ENCODE data around the gene GAST.

GAST gene

DNA sequence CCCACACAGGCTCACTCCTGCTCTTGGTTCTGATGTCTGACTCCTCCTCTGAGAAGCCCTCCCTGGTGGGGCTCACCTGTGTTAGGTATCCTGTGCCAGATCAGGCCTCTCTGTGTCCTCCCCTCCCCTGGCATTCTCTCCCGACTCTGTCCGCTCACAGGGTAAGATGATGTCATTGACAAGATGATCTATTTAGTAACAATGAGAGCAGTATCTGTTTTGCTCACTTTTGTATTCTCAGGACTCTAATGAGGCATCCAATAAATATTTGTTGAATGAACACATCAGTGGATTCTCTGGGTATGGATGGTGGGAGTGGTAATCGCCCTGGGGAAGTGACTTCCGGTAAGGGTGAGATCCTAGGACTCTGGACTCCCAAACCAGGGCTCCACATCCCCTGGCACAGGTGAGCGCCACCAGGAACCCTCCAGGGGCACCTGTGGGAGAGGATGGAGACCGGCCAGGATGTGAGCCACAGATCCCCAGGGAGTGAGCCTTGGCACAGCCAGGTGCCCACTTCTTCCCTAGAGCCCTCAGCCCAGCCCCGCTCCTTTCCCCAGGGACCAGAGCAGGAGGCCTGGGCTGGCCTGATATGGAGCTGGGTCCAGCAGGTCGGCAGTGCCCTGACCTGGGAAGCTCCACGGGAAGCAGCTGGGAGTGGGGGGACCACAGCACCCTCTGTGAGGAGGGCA lies 27.7 kb downstream of the GAST start:
- DNase-seq (ENCODE audit: low read depth, low spot score), result no peak

GRCh38 chr17:41740506-41740905 lies 28.4 kb downstream of the GAST start:
- DNase-seq (ENCODE audit: low read depth, low spot score), result no peak

GRCh38 chr17:41741709-41742108 lies 29.6 kb downstream of the GAST start:
- DNase-seq (ENCODE audit: low read depth, low spot score), result no peak

- DNase-seq (ENCODE audit: low read depth, low spot score), result no peak
Measured at GRCh38 chr17:41748275-41748674, 36.1 kb downstream of the GAST start.

- DNase-seq (ENCODE audit: low read depth, low spot score), result no peak
Measured at GRCh38 chr17:41750862-41751261, 38.7 kb downstream of the GAST start.

- DNase-seq (ENCODE audit: low read depth, low spot score), result no peak
Measured at GRCh38 chr17:41751288-41751687, 39.2 kb downstream of the GAST start.

- no peak for DNase-seq (ENCODE audit: low read depth, low spot score)
Measured at GRCh38 chr17:41754066-41754465, 41.9 kb downstream of the GAST start.

DNA sequence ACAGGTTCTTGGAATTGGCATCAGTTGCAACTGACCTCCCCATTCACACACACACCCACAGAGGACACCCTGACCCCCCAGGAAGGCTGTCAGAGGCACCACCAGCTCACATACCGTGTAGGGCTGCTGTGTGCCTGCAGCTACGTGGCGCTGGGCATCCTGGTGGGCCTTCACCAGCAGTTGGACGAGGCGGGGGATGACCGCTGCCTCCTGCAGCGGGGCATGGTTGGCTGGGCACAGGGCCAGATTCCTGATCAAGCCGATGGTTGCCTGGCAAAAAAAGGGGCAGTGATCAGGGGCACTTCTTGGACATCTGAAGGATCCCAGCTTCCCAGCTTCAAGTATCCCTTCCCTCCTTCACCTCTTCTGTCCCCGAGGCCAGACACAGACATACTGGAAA lies 46.5 kb downstream of the GAST start:
- no peak for DNase-seq (ENCODE audit: low read depth, low spot score)

DNA sequence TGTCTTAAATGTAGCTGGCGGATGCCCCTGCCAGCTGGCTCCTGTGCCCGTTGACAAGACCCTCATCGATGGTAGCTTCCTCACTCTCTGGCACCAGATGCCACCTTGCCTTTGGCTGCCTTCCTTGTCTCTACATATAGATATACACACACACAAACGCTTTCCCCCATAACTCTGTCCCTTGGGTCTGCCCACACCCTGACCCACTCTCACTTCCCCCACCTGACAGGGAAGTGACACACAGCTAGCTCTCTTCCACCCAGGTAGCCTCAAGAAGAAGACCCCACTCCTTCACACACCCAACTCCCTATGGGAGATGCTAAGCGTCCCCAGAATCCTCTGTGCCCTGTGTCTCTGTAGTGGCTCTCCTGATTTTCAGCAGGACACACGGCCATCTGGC lies 48.7 kb downstream of the GAST start:
- no peak for DNase-seq (ENCODE audit: low read depth, low spot score)

- DNase-seq (ENCODE audit: low read depth, low spot score), result no peak
Measured at GRCh38 chr17:41762391-41762790, 50.3 kb downstream of the GAST start.

DNA sequence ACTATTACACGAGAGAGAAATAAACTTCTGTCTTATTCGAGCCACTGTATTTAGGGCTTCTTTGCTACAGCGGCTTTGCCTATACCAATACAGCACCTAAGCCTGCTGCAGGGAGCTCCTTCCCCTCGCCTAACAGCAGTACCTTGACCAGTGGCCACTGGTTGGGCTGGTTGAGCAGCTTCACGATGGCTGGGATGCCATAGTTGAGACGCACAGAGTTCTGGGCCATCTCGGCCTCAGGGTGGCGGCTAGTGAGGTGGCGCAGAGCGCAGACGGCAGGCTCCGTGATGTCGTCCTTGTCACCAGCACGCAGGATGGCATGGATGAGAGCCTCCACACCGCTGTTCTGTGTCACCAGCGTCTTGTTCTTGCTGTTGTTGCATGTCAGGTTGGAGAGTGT lies 50.7 kb downstream of the GAST start:
- DNase-seq (ENCODE audit: low read depth, low spot score), result no peak

GRCh38 chr17:41763327-41763726 lies 51.2 kb downstream of the GAST start:
- DNase-seq (ENCODE audit: low read depth, low spot score), result no peak

Measured in iPS DF 19.7 (cell line).